Measurements from ENCODE around the gene PRKD1.

The PRKD1 gene

DNA sequence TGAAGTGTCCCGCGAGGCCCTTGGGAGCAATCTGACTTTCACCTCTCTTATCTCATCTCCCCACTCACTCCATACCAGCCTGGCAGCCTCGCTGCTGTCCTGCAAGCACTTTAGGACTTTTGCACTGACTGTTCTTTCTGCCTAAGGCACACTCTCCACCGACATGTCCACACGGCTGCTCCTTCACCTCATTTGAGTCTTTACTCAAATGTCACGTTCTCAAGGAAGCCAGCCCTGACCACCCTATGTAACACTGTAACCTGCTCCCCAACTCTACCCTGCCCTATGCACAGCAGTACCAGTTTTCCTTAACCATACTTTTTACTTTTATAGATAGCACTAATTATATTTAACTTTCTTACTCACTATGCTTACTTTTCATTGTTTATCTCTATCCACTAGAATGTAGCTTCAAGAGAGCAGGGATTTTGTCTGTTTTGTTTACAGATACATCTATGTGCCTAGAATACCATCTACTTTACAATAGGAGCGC lies 32.0 kb downstream of the PRKD1 start:
- TF ChIP-seq TCF4 (CRISPR knock-in tag; IDR thresholded peaks at IDR 0.05; ENCODE audit: borderline replicate concordance), result no peak
- TF ChIP-seq ZFP3 (CRISPR knock-in tag; IDR thresholded peaks at IDR 0.05), result no peak
- no peak for ATAC-seq

- TF ChIP-seq ARNTL (CRISPR knock-in tag; IDR thresholded peaks at IDR 0.05; ENCODE audit: borderline replicate concordance, low read depth) (no peak), BACH2 (CRISPR knock-in tag; IDR thresholded peaks at IDR 0.05; ENCODE audit: borderline replicate concordance) (no peak), ZFP3 (CRISPR knock-in tag; IDR thresholded peaks at IDR 0.05) (no peak)
- TF ChIP-seq, protein P1, sequence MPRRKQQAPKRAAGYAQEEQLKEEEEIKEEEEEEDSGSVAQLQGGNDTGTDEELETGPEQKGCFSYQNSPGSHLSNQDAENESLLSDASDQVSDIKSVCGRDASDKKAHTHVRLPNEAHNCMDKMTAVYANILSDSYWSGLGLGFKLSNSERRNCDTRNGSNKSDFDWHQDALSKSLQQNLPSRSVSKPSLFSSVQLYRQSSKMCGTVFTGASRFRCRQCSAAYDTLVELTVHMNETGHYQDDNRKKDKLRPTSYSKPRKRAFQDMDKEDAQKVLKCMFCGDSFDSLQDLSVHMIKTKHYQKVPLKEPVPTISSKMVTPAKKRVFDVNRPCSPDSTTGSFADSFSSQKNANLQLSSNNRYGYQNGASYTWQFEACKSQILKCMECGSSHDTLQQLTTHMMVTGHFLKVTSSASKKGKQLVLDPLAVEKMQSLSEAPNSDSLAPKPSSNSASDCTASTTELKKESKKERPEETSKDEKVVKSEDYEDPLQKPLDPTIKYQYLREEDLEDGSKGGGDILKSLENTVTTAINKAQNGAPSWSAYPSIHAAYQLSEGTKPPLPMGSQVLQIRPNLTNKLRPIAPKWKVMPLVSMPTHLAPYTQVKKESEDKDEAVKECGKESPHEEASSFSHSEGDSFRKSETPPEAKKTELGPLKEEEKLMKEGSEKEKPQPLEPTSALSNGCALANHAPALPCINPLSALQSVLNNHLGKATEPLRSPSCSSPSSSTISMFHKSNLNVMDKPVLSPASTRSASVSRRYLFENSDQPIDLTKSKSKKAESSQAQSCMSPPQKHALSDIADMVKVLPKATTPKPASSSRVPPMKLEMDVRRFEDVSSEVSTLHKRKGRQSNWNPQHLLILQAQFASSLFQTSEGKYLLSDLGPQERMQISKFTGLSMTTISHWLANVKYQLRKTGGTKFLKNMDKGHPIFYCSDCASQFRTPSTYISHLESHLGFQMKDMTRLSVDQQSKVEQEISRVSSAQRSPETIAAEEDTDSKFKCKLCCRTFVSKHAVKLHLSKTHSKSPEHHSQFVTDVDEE (CRISPR knock-in tag; IDR thresholded peaks at IDR 0.05), result no peak
- no peak for ATAC-seq
Measured at GRCh38 chr14:29893989-29894388, 33.7 kb downstream of the PRKD1 start.

DNA sequence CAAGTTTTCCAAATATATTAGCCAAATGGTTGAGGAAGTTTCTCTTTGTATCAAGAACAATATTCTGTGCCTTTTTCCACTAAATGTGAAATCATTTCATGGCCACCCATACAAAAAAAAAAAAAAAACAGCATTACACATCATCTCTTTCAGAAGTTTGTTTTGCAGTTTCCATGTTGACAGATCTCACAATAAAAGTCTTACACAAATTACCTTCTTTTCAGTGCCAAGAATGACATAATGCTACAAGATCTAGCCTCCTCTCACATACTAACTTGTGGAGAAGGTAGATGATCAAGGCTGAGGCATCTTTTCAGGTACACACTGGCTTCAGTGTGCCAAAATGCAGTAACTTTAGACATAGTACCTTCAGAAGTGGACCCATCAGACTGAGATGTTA lies 35.3 kb downstream of the PRKD1 start:
- TF ChIP-seq ESRRG (CRISPR knock-in tag; IDR thresholded peaks at IDR 0.05), result no peak
- no peak for TF ChIP-seq TOX (CRISPR knock-in tag; IDR thresholded peaks at IDR 0.05; ENCODE audit: borderline replicate concordance)
- TF ChIP-seq, protein P2, sequence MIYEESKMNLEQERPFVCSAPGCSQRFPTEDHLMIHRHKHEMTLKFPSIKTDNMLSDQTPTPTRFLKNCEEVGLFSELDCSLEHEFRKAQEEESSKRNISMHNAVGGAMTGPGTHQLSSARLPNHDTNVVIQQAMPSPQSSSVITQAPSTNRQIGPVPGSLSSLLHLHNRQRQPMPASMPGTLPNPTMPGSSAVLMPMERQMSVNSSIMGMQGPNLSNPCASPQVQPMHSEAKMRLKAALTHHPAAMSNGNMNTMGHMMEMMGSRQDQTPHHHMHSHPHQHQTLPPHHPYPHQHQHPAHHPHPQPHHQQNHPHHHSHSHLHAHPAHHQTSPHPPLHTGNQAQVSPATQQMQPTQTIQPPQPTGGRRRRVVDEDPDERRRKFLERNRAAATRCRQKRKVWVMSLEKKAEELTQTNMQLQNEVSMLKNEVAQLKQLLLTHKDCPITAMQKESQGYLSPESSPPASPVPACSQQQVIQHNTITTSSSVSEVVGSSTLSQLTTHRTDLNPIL (CRISPR knock-in tag; IDR thresholded peaks at IDR 0.05; ENCODE audit: low read depth), result no peak
- TF ChIP-seq ISL1 (CRISPR knock-in tag; IDR thresholded peaks at IDR 0.05), result no peak
- TF ChIP-seq POU6F1 (CRISPR knock-in tag; IDR thresholded peaks at IDR 0.05; ENCODE audit: borderline replicate concordance, low read depth), result no peak
- no peak for TF ChIP-seq ZNF70 (CRISPR knock-in tag; IDR thresholded peaks at IDR 0.05)
- no peak for TF ChIP-seq CSRNP3 (CRISPR knock-in tag; IDR thresholded peaks at IDR 0.05)
- no peak for TF ChIP-seq ARNTL (CRISPR knock-in tag; IDR thresholded peaks at IDR 0.05; ENCODE audit: borderline replicate concordance, low read depth)
- TF ChIP-seq PPARA (CRISPR knock-in tag; IDR thresholded peaks at IDR 0.05; ENCODE audit: borderline replicate concordance), result no peak
- no peak for TF ChIP-seq CSDC2 (CRISPR knock-in tag; IDR thresholded peaks at IDR 0.05)
- no peak for TF ChIP-seq PATZ1 (CRISPR knock-in tag; IDR thresholded peaks at IDR 0.05; ENCODE audit: borderline replicate concordance)
- no peak for TF ChIP-seq GLIS3 (CRISPR knock-in tag; IDR thresholded peaks at IDR 0.05)
- TF ChIP-seq TCF4 (CRISPR knock-in tag; IDR thresholded peaks at IDR 0.05; ENCODE audit: borderline replicate concordance), result no peak
- TF ChIP-seq BACH2 (CRISPR knock-in tag; IDR thresholded peaks at IDR 0.05; ENCODE audit: borderline replicate concordance), result no peak
- TF ChIP-seq ZNF565 (CRISPR knock-in tag; conservative IDR thresholded peaks at IDR 0.05; ENCODE audit: low read depth), result no peak
- TF ChIP-seq RARB (CRISPR knock-in tag; IDR thresholded peaks at IDR 0.05), result no peak
- TF ChIP-seq OSR1 (CRISPR knock-in tag; IDR thresholded peaks at IDR 0.05), result no peak
- TF ChIP-seq SNAI2 (CRISPR knock-in tag; IDR thresholded peaks at IDR 0.05), result no peak
- no peak for TF ChIP-seq ZFP30 (CRISPR knock-in tag; IDR thresholded peaks at IDR 0.05)
- no peak for TF ChIP-seq ZFP3 (CRISPR knock-in tag; IDR thresholded peaks at IDR 0.05)
- no peak for ATAC-seq

All from SK-N-SH treated with all-trans-retinoic acid at 6 μM for 48 hours (cell line).